ENCODE measurements around the gene F7.
"Not testable (repeated sequence)": the region's sequence is repeated elsewhere in the genome, so short reads cannot be mapped to it uniquely, and the experiment has no call there.

F7 gene

DNA sequence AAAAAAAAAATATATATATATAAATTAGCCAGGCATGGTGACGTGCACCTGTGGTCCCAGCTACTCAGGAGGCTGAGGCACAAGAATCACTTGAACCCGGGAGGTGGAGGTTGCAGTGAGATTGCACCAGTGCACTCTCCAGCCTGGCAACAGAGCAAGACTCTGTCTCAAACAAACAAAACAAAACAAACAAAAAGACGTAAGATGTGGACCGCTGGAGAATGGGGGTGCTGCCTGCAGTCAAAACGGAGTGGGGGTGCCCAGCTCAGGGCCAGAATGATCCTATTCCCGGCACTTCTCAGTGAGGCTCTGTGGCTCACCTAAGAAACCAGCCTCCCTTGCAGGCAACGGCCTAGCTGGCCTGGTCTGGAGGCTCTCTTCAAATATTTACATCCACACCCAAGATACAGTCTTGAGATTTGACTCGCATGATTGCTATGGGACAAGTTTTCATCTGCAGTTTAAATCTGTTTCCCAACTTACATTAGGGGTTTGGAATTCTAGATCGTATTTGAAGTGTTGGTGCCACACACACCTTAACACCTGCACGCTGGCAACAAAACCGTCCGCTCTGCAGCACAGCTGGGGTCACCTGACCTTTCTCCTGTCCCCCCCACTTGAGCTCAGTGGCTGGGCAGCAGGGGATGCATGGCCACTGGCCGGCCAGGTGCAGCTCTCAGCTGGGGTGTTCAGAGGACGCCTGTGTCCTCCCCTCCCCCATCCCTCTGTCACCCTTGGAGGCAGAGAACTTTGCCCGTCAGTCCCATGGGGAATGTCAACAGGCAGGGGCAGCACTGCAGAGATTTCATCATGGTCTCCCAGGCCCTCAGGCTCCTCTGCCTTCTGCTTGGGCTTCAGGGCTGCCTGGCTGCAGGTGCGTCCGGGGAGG, at the start of gene F7:
Gene F7 (plus strand): TSS at position 760 of the 889 bp plus-strand sequence. CDS start 51 bp downstream, at position 811.
- H3K27me3 ChIP-seq (ENCODE audit: control insufficient read depth, insufficient read depth, low read length) = peaks cover 18% of the 10 kb centered on the region
- peaks cover 8% of the 10 kb centered on the region for H3K4me1 ChIP-seq (ENCODE audit: control insufficient read depth, low read depth, low read length)
- H3K9me3 ChIP-seq (ENCODE audit: control insufficient read depth, low read depth, low read length) = no peaks in the 10 kb centered on the region
- no peaks in the 10 kb centered on the region for H3K36me3 ChIP-seq (ENCODE audit: control insufficient read depth, low read depth, low read length)
- H3K4me3 ChIP-seq (ENCODE audit: low read length) = no peak within 1 kb of the TSS
- H3K9ac ChIP-seq (ENCODE audit: low read length) = no peak within 1 kb of the TSS
- H3K27ac ChIP-seq (ENCODE audit: low read length) = no peak within 1 kb of the TSS

DNA sequence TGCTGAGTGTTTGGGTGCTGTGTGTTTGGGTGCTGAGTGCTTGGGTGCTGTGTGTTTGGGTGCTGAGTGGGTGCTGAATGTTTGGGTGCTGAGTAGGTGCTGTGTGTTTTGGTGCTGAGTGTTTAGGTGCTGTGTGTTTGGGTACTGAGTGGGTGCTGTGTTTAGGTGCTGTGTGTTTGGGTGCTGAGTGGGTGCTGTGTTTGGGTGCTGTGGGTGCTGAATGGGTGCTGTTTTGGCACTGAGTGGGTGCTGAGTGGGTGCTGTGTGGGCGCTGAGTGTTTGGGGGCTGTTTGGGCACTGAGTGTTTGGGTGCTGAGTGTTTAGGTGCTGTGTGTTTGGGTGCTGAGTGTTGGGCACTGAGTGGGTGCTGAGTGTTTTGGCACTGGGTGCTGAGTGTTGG, 48.5 kb upstream of the F7 start:
- Histone ChIP-seq H3K27ac (ENCODE audit: low read length) (no peak overlapping the region), H3K9ac (ENCODE audit: low read length) (no peak overlapping the region), H3K36me3 (ENCODE audit: control insufficient read depth, low read depth, low read length) (no peaks in the 10 kb centered on the region), H3K4me1 (ENCODE audit: control insufficient read depth, low read depth, low read length) (no peaks in the 10 kb centered on the region), H3K9me3 (ENCODE audit: control insufficient read depth, low read depth, low read length) (no peaks in the 10 kb centered on the region), H3K27me3 (ENCODE audit: control insufficient read depth, insufficient read depth, low read length) (no peaks in the 10 kb centered on the region), H3K4me3 (ENCODE audit: low read length) (no peak overlapping the region)

DNA sequence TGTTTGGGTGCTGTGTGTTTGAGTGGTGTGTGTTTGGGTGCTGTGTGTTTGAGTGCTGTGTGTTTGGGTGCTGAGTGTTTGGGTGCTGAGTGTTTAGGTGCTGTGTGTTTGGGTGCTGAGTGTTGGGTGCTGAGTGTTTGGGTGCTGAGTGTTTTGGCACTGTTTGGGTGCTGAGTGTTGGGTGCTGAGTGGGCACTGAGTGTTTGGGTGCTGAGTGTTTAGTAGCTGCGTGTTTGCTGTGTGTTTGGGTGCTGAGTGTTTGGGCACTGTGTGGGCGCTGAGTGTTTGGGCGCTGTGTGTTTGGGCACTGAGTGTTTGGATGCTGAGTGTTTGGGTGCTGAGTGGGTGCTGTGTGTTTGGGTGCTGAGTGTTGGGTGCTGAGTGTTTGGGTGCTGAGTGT, 48.0 kb upstream of the F7 start:
- H3K27ac ChIP-seq (ENCODE audit: low read length); H3K4me3 ChIP-seq (ENCODE audit: low read length); H3K4me1 ChIP-seq (ENCODE audit: control insufficient read depth, low read depth, low read length); H3K9me3 ChIP-seq (ENCODE audit: control insufficient read depth, low read depth, low read length); H3K36me3 ChIP-seq (ENCODE audit: control insufficient read depth, low read depth, low read length); H3K9ac ChIP-seq (ENCODE audit: low read length); H3K27me3 ChIP-seq (ENCODE audit: control insufficient read depth, insufficient read depth, low read length): not testable (repeated sequence)

DNA sequence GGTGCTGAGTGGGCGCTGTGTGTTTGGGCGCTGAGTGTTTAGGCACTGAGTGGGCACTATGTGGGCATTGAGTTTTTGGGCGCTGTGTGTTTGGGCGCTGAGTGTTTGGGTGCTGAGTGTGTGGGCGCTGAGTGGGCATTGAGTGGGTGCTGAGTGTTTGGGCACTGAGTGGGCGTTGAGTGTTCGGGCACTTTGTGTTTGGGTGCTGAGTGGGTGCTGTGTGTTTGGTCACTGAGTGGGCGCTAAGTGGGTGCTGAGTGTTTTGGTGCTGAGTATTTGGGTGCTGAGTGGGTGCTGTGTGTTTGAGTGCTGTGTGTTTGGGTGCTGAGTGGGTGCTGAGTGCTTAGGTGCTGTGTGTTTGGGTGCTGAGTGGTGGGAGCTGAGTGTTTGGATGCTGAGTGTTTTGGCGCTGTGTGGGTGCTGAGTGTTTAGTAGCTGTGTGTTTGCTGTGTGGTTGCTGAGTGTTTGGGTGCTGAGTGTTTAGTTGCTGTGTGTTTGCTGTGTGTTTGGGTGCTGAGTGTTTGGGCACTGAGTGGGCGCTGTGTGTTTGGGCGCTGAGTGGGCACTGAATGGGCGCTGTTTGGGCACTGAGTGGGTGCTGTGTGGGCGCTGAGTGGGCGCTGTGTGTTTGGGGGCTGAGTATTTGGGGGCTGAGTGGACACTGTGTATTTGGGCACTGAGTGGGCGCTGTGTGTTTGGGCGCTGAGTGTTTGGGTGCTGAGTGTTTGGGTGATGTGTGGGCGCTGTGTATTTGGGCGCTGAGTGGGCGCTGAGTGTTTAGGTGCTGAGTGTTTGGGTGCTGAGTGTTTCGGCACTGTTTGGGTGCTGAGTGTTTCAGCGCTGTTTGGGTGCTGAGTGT, 47.2 kb upstream of the F7 start:
- H3K4me3 ChIP-seq (ENCODE audit: low read length) = no peak overlapping the region
- H3K27me3 ChIP-seq (ENCODE audit: control insufficient read depth, insufficient read depth, low read length) = no peaks in the 10 kb centered on the region
- H3K9ac ChIP-seq (ENCODE audit: low read length) = no peak overlapping the region
- H3K36me3 ChIP-seq (ENCODE audit: control insufficient read depth, low read depth, low read length) = no peaks in the 10 kb centered on the region
- H3K4me1 ChIP-seq (ENCODE audit: control insufficient read depth, low read depth, low read length) = no peaks in the 10 kb centered on the region
- H3K9me3 ChIP-seq (ENCODE audit: control insufficient read depth, low read depth, low read length) = no peaks in the 10 kb centered on the region
- no peak overlapping the region for H3K27ac ChIP-seq (ENCODE audit: low read length)

DNA sequence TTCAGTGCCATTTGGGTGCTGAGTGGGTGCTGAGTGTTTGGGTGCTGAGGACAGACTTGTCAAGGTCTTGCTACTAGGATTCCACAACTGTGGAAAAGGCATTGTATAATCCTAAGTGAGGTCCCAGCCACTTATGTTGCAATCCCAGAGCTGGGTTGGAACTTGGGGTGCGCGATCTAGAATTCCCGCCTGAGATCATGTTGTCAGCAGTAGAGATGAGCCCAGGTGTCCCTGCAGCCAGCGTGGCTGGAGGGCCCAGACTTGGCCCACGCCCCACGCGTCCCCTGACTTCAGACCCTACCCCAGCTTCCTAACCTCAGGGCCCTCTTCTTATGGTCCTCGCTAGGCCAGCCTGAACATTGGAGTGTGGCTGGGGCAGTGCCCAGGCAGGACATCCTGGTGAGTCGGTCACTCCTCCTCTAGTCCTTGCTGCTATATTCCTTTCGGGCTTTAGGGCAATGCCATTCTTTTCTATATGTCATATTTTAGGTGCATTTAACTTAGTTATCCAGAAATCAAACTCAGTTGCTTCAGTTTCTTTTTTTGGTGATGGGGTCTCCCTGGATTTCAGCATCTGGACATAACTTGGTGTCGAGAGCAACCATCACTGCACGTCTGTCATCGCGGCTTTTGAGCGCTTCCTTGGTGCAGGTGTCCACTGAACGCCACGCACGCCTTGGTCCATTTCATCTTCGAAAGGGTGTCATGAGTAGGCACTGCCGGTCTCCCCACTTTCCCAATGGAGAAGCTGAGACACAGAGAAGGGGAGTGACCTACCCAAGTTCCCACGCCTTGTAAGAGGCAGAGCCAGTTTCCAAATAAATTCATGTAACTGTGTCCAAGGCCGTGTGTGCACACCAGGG, 46.4 kb upstream of the F7 start:
- Histone ChIP-seq H3K4me1 (ENCODE audit: control insufficient read depth, low read depth, low read length) (no peaks in the 10 kb centered on the region), H3K9me3 (ENCODE audit: control insufficient read depth, low read depth, low read length) (no peaks in the 10 kb centered on the region), H3K9ac (ENCODE audit: low read length) (no peak overlapping the region), H3K4me3 (ENCODE audit: low read length) (no peak overlapping the region), H3K36me3 (ENCODE audit: control insufficient read depth, low read depth, low read length) (no peaks in the 10 kb centered on the region), H3K27me3 (ENCODE audit: control insufficient read depth, insufficient read depth, low read length) (no peaks in the 10 kb centered on the region), H3K27ac (ENCODE audit: low read length) (no peak overlapping the region)

DNA sequence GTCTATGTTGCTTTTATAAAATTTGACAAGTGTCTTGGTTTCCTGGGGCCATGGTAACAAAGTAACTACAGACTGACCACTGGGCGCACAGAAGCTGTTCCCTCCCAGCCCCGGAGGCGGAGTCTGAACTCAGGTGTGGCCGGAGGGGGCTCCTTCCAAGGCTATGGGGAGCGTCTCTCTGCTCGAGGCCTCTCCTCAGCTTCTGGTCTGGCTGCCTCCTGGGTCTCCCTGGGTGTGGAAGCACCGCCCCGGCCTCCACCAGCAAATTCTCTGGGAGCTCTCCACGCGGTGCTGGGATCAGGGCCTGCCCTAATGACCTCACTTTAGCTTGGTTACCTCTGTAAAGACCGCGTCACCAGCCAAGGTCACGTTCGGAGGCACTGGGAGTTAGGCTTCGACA, 45.7 kb upstream of the F7 start:
- Histone ChIP-seq H3K4me1 (ENCODE audit: control insufficient read depth, low read depth, low read length) (no peaks in the 10 kb centered on the region), H3K36me3 (ENCODE audit: control insufficient read depth, low read depth, low read length) (no peaks in the 10 kb centered on the region), H3K9ac (ENCODE audit: low read length) (no peak overlapping the region), H3K27me3 (ENCODE audit: control insufficient read depth, insufficient read depth, low read length) (no peaks in the 10 kb centered on the region), H3K9me3 (ENCODE audit: control insufficient read depth, low read depth, low read length) (no peaks in the 10 kb centered on the region), H3K27ac (ENCODE audit: low read length) (no peak overlapping the region), H3K4me3 (ENCODE audit: low read length) (no peak overlapping the region)

DNA sequence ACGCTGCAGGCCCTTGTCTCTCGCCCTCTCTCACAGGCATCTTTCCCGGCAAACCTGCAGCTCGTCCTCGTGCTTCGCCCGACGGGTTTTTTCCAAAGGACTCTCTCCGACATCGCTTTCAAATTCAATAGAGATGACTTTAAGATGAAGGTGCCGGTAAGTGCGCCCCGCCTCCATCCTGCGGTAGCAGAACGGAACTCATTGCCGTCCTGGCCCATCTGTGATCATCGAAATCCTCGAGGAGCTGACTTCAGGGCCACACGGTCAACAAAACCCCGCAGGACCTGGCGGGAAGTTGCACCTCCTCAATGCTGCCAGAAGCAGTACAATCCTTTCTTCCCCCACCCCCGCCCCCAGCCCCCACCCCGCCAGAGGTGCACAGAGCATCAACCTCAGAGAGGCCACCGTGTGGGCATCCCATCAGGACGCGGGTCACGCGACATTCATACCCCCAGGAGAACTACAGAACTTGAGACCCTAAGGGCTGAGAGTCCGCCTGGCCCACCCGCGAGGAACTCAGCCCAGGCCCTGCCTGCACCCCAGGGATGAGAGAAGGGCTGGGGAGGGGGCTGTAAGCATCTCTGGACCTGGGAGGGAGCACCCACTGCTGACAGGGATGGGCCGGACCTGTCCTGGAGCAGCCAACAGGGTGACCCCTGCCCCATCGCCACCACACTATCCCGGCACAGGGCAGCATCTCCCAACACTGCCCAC, 44.9 kb upstream of the F7 start:
- no peaks in the 10 kb centered on the region for H3K9me3 ChIP-seq (ENCODE audit: control insufficient read depth, low read depth, low read length)
- no peak overlapping the region for H3K9ac ChIP-seq (ENCODE audit: low read length)
- H3K27me3 ChIP-seq (ENCODE audit: control insufficient read depth, insufficient read depth, low read length) = no peaks in the 10 kb centered on the region
- H3K36me3 ChIP-seq (ENCODE audit: control insufficient read depth, low read depth, low read length) = no peaks in the 10 kb centered on the region
- H3K4me3 ChIP-seq (ENCODE audit: low read length) = no peak overlapping the region
- H3K27ac ChIP-seq (ENCODE audit: low read length) = no peak overlapping the region
- H3K4me1 ChIP-seq (ENCODE audit: control insufficient read depth, low read depth, low read length) = no peaks in the 10 kb centered on the region

DNA sequence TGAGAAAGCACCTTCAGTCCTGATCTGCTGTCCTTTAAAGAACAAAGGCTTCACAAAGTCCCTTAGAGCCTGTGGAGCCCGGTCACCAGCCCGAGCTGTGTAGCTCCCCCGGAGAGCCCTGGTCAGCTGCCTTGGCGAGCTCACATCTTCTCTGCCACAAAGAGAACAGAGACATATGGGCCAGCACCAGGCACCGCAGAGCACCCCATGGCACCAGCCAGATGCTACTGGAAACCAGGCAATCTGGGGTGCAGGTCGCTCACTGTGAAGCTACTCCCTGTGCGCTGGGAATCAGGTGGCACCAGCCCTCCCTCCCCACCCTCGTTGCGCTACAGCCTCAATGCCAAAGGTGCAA, 44.3 kb upstream of the F7 start:
- Histone ChIP-seq H3K27ac (ENCODE audit: low read length) (no peak overlapping the region), H3K4me3 (ENCODE audit: low read length) (no peak overlapping the region), H3K9me3 (ENCODE audit: control insufficient read depth, low read depth, low read length) (no peaks in the 10 kb centered on the region), H3K4me1 (ENCODE audit: control insufficient read depth, low read depth, low read length) (no peaks in the 10 kb centered on the region), H3K36me3 (ENCODE audit: control insufficient read depth, low read depth, low read length) (no peaks in the 10 kb centered on the region), H3K9ac (ENCODE audit: low read length) (no peak overlapping the region), H3K27me3 (ENCODE audit: control insufficient read depth, insufficient read depth, low read length) (no peaks in the 10 kb centered on the region)

DNA sequence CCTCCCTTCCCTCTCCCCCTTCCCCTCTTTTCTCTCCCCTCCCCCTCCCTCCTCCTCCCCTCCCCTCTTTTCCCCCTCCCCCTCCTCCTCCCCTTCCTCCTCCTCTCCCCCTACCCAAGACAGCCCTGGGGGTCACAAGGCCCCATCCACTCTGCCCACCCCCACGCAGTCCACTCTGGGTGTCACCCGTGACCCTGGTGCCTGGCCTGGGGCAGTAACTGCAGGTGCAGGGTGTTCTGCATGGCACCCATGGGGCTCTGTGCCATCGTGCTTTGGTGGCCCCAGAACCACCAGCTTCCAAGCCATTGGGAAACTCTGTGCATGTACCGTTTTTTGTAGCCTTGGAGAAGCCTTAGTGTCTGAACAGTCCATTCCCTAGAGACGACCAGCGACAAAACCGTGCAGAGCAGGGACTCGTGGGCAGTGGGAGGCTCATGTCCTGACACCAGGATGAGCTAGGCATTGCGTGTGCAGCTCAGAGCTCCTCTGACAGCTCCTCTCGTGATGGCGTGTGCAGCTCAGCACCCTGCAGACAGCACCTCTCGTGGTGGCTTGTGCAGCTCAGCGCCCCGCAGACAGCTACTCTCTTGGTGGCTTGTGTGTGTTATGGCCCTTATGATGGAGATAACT, 43.7 kb upstream of the F7 start:
- Histone ChIP-seq H3K27me3 (ENCODE audit: control insufficient read depth, insufficient read depth, low read length) (no peaks in the 10 kb centered on the region), H3K27ac (ENCODE audit: low read length) (no peak overlapping the region), H3K36me3 (ENCODE audit: control insufficient read depth, low read depth, low read length) (no peaks in the 10 kb centered on the region), H3K4me1 (ENCODE audit: control insufficient read depth, low read depth, low read length) (no peaks in the 10 kb centered on the region), H3K9ac (ENCODE audit: low read length) (no peak overlapping the region), H3K9me3 (ENCODE audit: control insufficient read depth, low read depth, low read length) (no peaks in the 10 kb centered on the region), H3K4me3 (ENCODE audit: low read length) (no peak overlapping the region)

DNA sequence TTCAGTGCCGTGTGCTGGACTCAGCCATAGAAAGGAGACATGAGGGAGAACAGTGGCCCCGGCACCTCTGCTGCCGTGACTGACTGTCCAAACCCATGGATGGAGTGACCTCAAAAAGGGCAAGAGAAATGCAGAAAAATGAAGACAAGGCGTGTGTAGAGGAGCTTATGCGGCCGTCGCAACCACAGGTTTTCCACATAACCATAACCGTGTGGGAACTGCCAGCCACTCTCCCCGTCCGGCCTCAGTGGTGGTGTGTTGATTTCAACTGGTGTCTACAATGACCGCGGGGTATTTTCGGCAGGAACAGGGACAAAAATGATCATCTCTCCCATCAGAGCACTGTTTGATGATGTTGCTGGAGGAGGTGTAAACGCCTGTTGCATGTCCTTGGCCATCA, 42.9 kb upstream of the F7 start:
- no peaks in the 10 kb centered on the region for H3K27me3 ChIP-seq (ENCODE audit: control insufficient read depth, insufficient read depth, low read length)
- H3K36me3 ChIP-seq (ENCODE audit: control insufficient read depth, low read depth, low read length) = no peaks in the 10 kb centered on the region
- H3K4me3 ChIP-seq (ENCODE audit: low read length) = no peak overlapping the region
- no peaks in the 10 kb centered on the region for H3K9me3 ChIP-seq (ENCODE audit: control insufficient read depth, low read depth, low read length)
- no peak overlapping the region for H3K9ac ChIP-seq (ENCODE audit: low read length)
- no peak overlapping the region for H3K27ac ChIP-seq (ENCODE audit: low read length)
- no peaks in the 10 kb centered on the region for H3K4me1 ChIP-seq (ENCODE audit: control insufficient read depth, low read depth, low read length)
